SW480 (cell line): Measurements from ENCODE around the gene FRMD3.

Experiments used
- DNase-seq: peaks from one replicate; pipeline ENCODE4 v3.0.0-alpha.2; 2016; ENCODE audit warnings: low spot score

The FRMD3 gene

GRCh38 chr9:83281306-83282255 lies 256.6 kb downstream of the FRMD3 start:
- DNase-seq = peak; percentile 34

- no peak for DNase-seq
These were observed 257.4 kb downstream of the FRMD3 start for GRCh38 chr9:83280790-83281189.

GRCh38 chr9:83280268-83280667 lies 257.9 kb downstream of the FRMD3 start:
- peak; percentile 20 for DNase-seq

GRCh38 chr9:83274787-83275186 lies 263.4 kb downstream of the FRMD3 start:
- no peak for DNase-seq

GRCh38 chr9:83271665-83272071 lies 266.5 kb downstream of the FRMD3 start:
- no peak for DNase-seq

- DNase-seq = no peak
These were observed 268.1 kb downstream of the FRMD3 start for GRCh38 chr9:83270116-83270515.

- no peak for DNase-seq
These were observed 270.5 kb downstream of the FRMD3 start for GRCh38 chr9:83267741-83268140.

- no peak for DNase-seq
These were observed 271.3 kb downstream of the FRMD3 start for GRCh38 chr9:83266666-83267496.

GRCh38 chr9:83266331-83266665 lies 271.9 kb downstream of the FRMD3 start:
- DNase-seq = no peak

GRCh38 chr9:83264315-83264714 lies 273.9 kb downstream of the FRMD3 start:
- no peak for DNase-seq

- DNase-seq = no peak
These were observed 278.6 kb downstream of the FRMD3 start for GRCh38 chr9:83259558-83259957.

GRCh38 chr9:83257937-83258891 lies 280.0 kb downstream of the FRMD3 start:
- DNase-seq = no peak

GRCh38 chr9:83247732-83248131 lies 290.5 kb downstream of the FRMD3 start:
- DNase-seq = no peak

- no peak for DNase-seq
These were observed 292.1 kb downstream of the FRMD3 start for GRCh38 chr9:83245979-83246659.

- DNase-seq = no peak
These were observed 296.1 kb downstream of the FRMD3 start for GRCh38 chr9:83242066-83242465.

GRCh38 chr9:83240671-83241070 lies 297.5 kb downstream of the FRMD3 start:
- DNase-seq = no peak

GRCh38 chr9:83239747-83240146 lies 298.5 kb downstream of the FRMD3 start:
- DNase-seq = no peak

- DNase-seq = no peak
These were observed 299.1 kb downstream of the FRMD3 start for GRCh38 chr9:83238871-83239640.

- DNase-seq = no peak
These were observed 302.0 kb downstream of the FRMD3 start for GRCh38 chr9:83236029-83236696.

GRCh38 chr9:83235526-83235925 lies 302.7 kb downstream of the FRMD3 start:
- DNase-seq = no peak
